ENCODE data around the gene NKAIN2.
"Not testable (repeated sequence)": the region's sequence is repeated elsewhere in the genome, so short reads cannot be mapped to it uniquely, and the experiment has no call there.

NKAIN2 gene

DNA sequence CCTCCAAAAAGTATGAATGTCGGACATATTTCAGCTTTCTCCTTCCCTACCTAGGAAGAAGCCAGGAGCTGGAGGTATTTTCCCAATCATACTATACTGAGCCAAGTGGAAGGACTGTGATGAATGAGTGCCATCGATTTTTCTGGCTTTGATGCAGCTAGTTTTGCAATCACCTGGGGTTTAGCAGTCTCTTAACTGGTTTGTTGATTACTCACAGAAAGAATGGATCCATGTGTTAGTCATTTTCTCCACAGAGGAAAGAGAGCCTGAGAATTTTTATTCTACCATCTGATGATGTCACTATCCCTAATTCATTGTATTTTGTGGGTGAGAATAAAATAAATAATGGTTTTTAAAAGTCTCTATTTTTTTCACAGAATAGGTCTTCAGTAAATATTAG lies 875.7 kb downstream of the NKAIN2 start:
- no peak for DNase-seq (ENCODE audit: low read depth in 2 of 2)

DNA sequence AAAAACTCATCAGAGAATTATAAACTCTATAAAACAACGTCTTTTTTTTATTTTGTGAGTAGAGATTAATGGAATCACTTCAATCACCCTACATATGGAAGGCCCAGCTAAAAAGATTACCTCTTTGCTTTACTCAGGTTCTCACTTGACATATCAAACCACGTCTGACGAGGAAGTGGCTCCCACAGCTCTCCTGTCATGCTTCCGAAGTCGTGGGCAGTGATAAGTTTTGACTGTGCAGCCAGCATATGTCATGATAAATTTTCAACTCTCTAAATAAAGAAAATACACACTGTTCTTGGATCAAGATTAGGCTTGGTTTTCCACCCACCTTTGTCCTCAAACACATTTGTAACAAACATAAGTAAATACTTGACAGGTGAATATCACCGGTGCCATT lies 879.1 kb downstream of the NKAIN2 start:
- no peak for DNase-seq (ENCODE audit: low read depth in 2 of 2)

- DNase-seq (ENCODE audit: low read depth in 2 of 2) = no peak
These were observed 879.8 kb downstream of the NKAIN2 start for GRCh38 chr6:124683507-124683906.

- DNase-seq (ENCODE audit: low read depth in 2 of 2) = no peak
These were observed 881.0 kb downstream of the NKAIN2 start for GRCh38 chr6:124684621-124685020.

DNA sequence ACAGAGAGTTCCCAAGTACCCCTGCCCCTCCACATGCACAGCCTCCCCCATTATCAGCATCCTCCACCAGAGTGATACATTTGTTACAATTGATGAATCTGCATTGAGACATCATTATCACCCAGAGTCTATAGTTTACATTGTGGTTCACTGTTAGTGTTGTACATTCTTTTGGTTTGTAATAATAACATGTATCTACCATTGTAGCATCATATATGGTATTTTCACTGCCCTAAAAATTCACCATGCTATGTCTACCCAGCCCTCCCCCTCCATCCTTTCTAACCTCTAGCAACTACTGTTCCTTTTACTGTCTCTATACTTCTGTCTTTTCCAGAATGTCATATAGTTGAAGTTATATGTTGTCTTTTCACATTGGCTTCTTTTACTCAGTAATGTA lies 884.7 kb downstream of the NKAIN2 start:
- no peak for DNase-seq (ENCODE audit: low read depth in 2 of 2)

DNA sequence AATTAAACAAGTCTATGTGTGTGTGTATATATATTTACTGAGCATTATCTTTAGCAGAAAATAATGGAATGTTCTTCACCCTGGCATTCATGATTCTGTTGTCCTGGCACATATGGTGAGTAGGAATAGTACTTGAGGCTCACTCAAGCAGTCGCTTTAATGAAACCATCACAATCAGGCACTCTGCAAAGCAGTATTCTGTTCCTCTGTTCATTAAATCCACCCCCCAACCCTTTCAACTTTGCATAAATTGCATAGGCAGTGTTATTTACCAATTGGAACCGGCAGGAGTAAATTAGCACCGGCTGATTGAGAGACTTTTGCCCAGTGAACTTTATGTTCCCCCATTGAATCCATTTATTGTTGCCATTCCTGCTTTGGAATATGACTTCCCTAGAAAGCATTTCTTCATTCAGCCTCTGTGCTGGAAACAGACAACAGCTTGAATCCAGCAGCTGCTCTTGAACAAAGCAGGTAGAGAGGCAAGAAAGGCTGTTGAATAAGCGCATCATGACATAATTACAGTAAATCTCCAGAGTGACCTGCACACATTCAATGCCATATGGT lies 890.6 kb downstream of the NKAIN2 start:
- no peak for DNase-seq (ENCODE audit: low read depth in 2 of 2)

DNA sequence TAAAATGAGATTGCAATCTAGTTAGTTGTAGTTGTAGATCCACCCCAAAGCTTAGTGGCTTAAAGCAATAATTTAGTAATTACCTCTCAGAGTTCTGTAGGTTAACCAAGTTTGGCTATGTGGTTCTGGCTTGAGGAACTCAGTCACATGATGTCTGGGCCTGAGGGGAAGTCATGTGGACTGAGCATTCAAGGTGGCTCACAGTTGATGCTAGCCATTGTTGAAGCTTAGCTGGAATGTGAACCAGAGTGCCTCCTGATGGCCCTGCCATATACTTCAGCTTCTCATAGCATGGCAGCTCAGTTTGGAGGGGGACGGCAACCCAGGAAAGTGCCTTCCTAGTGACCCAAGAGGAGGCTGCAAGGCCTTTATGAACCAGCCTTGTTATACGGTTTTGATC lies 895.4 kb downstream of the NKAIN2 start:
- no peak for DNase-seq (ENCODE audit: low read depth in 2 of 2)

- DNase-seq (ENCODE audit: low read depth in 2 of 2) = no peak
These were observed 899.9 kb downstream of the NKAIN2 start for GRCh38 chr6:124703541-124703940.

DNA sequence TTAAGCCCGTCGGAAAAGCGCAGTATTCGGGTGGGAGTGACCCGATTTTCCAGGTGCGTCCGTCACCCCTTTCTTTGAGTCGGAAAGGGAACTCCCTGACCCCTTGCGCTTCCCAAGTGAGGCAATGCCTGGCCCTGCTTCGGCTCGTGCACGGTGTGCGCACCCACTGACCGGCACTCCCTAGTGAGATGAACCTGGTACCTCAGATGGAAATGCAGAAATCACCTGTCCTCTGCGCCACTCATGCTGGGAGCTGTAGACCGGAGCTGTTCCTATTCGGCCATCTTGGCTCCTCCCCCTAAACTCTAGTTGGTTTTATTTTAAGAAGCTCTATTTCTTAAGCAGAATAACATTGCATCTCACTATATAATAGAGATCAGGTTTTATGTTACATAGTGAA lies 908.9 kb downstream of the NKAIN2 start:
- not testable (repeated sequence) for DNase-seq (ENCODE audit: low read depth in 2 of 2)

GRCh38 chr6:124714728-124715127 lies 911.1 kb downstream of the NKAIN2 start:
- DNase-seq (ENCODE audit: low read depth in 2 of 2) = no peak

GRCh38 chr6:124719913-124720312 lies 916.2 kb downstream of the NKAIN2 start:
- DNase-seq (ENCODE audit: low read depth in 2 of 2) = no peak

DNA sequence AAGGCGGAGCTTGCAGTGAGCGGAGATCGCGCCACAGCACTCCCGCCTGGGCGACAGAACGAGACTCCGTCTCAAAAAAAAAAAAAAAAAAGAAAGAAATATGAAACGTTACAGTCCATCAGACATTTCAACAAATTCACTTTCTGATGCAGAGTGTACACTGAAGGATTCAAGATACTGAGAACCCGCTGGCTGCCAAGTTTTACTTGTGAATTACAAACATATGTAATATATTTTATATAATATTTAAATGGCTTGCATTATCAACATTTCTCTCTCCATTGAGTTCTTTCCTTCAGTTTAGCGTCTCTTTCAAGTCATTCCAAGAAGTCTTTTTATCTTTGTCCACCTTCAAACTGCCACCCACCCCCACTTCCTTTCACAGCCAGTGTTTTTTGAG lies 917.7 kb downstream of the NKAIN2 start:
- DNase-seq (ENCODE audit: low read depth in 2 of 2) = no peak

DNA sequence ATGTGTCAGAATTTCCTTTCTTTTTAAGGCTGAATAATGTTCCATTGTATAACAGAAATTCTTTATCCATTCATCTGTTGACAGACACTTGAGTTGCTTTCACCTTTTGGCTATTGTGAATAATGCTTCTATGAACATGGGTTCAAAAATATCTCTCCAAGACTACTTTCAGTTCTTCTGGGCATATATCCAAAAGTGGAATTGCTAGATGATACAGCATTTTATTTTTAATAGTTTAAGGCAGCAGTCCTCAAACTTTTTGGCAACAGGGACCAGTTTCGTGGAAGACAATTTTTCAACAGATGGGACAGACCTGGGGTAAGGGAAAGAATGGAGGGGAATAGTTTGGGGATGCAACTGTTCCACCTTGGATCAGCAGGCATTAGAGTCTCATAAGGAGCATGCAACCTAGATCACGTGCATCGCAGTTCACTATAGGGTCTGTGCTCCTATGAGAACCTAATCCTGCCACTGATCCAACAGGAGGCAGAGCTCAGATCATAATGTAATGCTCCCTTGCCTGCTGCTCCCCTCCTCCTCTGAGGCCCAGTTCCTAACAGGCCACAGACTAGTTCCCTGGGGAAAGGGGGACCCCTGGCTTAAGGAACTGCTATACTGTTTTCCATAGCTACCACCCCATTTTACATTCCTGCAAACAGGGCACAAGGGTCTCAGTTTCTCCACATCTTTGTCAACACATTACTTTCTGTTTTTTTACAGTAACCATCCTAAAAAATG lies 918.6 kb downstream of the NKAIN2 start:
- no peak for DNase-seq (ENCODE audit: low read depth in 2 of 2)

- DNase-seq (ENCODE audit: low read depth in 2 of 2) = no peak
These were observed 920.0 kb downstream of the NKAIN2 start for GRCh38 chr6:124723671-124724070.

DNA sequence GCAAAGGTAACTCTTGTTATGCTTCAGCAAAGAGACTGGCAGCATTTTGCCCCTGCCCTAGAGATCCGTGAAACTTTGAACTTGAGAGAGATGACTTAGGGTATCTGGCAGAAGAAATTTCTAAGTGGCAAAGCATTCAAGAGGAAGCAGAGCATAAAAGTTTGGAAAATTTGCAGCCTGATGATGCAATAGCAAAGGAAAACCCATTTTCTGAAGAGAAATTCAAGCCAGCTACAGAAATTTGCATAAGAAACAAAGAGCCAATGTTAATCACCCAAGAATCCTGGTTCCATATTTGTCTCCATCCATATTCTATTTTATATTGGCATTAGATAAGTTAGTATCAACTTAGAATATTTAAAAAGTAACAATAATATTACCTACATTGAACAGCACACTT lies 934.1 kb downstream of the NKAIN2 start:
- DNase-seq (ENCODE audit: low read depth in 2 of 2) = not testable (repeated sequence)

- no peak for DNase-seq (ENCODE audit: low read depth in 2 of 2)
These were observed 934.8 kb downstream of the NKAIN2 start for GRCh38 chr6:124738482-124738881.

- DNase-seq (ENCODE audit: low read depth in 2 of 2) = no peak
These were observed 937.7 kb downstream of the NKAIN2 start for GRCh38 chr6:124741341-124741740.

GRCh38 chr6:124742971-124743370 lies 939.3 kb downstream of the NKAIN2 start:
- DNase-seq (ENCODE audit: low read depth in 2 of 2) = no peak

DNA sequence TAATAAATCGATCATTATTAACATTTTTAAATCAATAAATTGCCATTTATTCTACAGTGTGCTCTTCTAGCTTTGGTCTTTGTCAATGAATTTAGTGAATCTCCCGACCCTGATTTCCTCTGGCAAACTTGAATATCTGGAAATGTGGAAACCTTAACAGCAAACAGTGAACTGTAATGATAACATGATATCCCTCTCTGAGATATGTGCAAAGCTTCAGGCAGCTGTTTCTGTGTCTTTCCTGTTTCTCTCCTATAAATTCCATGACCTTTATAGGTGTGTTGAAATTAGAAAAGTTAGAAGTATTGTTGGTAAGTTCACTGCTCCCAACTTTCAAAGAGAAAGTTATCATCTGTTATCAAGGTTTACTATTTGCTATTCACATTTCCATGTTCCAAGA lies 939.8 kb downstream of the NKAIN2 start:
- no peak for DNase-seq (ENCODE audit: low read depth in 2 of 2)

DNA sequence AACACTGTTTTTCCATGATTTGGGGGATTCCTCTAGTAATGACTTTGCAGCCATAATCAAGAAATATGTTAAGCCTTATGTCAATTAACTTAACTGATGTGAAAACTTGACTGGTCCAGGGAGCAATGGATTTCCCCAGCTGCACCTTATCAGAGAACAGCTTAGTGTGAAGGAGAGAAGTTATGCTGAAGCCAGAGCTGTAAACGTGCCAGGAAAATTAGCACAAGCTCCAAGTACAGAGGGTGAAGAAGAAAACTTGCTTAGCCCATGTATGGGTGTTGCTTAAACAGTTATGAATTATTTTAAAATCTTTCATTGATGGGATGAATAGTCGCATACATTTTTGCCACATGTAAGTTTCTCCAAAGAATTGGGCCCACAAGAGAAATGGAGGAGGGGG lies 943.7 kb downstream of the NKAIN2 start:
- DNase-seq (ENCODE audit: low read depth in 2 of 2) = no peak

GRCh38 chr6:124748778-124749177 lies 945.1 kb downstream of the NKAIN2 start:
- DNase-seq (ENCODE audit: low read depth in 2 of 2) = no peak

- no peak for DNase-seq (ENCODE audit: low read depth in 2 of 2)
These were observed 949.3 kb downstream of the NKAIN2 start for GRCh38 chr6:124753001-124753400.

DNA sequence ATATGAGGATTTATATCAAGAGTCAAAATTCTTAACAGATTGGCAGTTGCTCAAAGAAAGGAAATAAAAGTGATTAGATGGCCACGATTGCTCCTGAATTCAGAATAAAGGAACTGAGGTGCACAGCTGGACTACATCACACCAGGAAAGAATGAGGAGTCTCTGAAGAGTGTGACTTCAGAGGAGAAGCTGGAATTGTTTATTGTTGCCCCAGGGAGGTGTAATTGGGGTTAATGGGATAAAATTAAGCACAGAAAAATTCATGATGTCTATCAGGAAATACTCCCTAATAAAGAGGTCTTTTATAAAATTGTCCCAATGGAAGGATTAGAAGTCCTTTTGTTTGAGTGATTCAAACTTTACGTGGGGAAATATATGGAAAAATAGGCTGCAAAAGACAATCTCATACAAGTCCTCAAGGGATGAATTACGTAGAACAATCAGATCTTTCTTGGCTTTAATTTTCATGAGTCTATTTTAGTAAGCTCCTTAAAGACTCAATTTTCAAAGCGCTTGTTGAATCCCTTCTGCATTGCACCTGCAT lies 950.0 kb downstream of the NKAIN2 start:
- no peak for DNase-seq (ENCODE audit: low read depth in 2 of 2)

DNA sequence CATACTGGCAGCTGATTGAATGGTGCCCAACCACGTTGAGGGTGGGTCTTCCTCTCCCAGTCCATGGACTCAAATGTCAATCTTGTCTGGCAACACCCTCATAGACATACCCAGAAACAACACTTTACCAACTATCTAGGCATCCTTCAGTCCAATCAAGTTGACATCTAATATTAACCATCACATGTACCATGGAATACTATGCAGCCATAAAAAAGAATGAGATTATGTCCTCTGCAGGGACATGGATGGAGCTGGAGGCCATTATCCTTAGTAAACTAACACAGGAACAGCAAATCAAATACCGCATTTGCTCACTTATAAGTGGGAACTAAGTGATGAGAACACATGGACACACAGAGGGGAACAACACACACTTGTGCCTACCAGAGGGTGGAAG lies 951.7 kb downstream of the NKAIN2 start:
- DNase-seq (ENCODE audit: low read depth in 2 of 2) = no peak

All from stimulated activated CD8-positive, alpha-beta memory T cell treated with anti-CD3 and anti-CD28 coated beads, Interleukin-7, amount 100 ng/mL, for 1 hour (primary cell).